Stimulated activated CD8-positive, alpha-beta memory T cell treated with anti-CD3 and anti-CD28 coated beads, Interleukin-12 subunit alpha, Interleukin-12 subunit beta, amount 100 ng/mL, for 4 hours (primary cell): ENCODE measurements around the gene FKBP6.
"Not testable (repeated sequence)": the region's sequence is repeated elsewhere in the genome, so short reads cannot be mapped to it uniquely, and the experiment has no call there.

Experiments used
- DNase-seq: peaks from one replicate; pipeline ENCODE4 v3.0.0-alpha.2; 2020; ENCODE audit warnings: low read depth

FKBP6 gene

GRCh38 chr7:73358590-73359275 is 30.8 kb downstream of the FKBP6 start:
- DNase-seq: no peak

- no peak for DNase-seq
Observed at GRCh38 chr7:73359306-73359705, 31.3 kb downstream of the FKBP6 start.

- no peak for DNase-seq
Observed at GRCh38 chr7:73359746-73360375, 31.9 kb downstream of the FKBP6 start.

- DNase-seq: not testable (repeated sequence)
Observed at GRCh38 chr7:73360590-73360989, 32.6 kb downstream of the FKBP6 start.

GRCh38 chr7:73363225-73364005 is 35.5 kb downstream of the FKBP6 start:
- no peak for DNase-seq

GRCh38 chr7:73364006-73364728 is 36.2 kb downstream of the FKBP6 start:
- no peak for DNase-seq

GRCh38 chr7:73366127-73366526 is 38.2 kb downstream of the FKBP6 start:
- DNase-seq: no peak

- no peak for DNase-seq
Observed at GRCh38 chr7:73366990-73367389, 39.0 kb downstream of the FKBP6 start.

GRCh38 chr7:73369009-73369408 is 41.0 kb downstream of the FKBP6 start:
- DNase-seq: no peak

- no peak for DNase-seq
Observed at GRCh38 chr7:73369622-73370021, 41.7 kb downstream of the FKBP6 start.

GRCh38 chr7:73373741-73374140 is 45.8 kb downstream of the FKBP6 start:
- no peak for DNase-seq

GRCh38 chr7:73376262-73376661 is 48.3 kb downstream of the FKBP6 start:
- DNase-seq: not testable (repeated sequence)

GRCh38 chr7:73376671-73377412 is 48.9 kb downstream of the FKBP6 start:
- no peak for DNase-seq

- not testable (repeated sequence) for DNase-seq
Observed at GRCh38 chr7:73377413-73378200, 49.6 kb downstream of the FKBP6 start.

GRCh38 chr7:73382934-73383503 is 55.1 kb downstream of the FKBP6 start:
- DNase-seq: no peak

GRCh38 chr7:73387221-73387828 is 59.4 kb downstream of the FKBP6 start:
- DNase-seq: no peak

- no peak for DNase-seq
Observed at GRCh38 chr7:73387908-73388414, 60.0 kb downstream of the FKBP6 start.

GRCh38 chr7:73391396-73391795 is 63.4 kb downstream of the FKBP6 start:
- DNase-seq: no peak

GRCh38 chr7:73394422-73394821 is 66.5 kb downstream of the FKBP6 start:
- DNase-seq: no peak
